HG03558 (cell line): ENCODE results near the gene DDT.
"Not testable (repeated sequence)": the region's sequence is repeated elsewhere in the genome, so short reads cannot be mapped to it uniquely, and the experiment has no call there.

Experiments
- ATAC-seq: cut with Tn5 transposase; IDR thresholded peaks from one replicate; pipeline ENCODE4 v1.9.1; 2021; ENCODE audit warnings: moderate number of reproducible peaks; ENCODE audit not compliant: unreplicated experiment; ENCODE audit errors: extremely low read depth

The DDT gene

DNA sequence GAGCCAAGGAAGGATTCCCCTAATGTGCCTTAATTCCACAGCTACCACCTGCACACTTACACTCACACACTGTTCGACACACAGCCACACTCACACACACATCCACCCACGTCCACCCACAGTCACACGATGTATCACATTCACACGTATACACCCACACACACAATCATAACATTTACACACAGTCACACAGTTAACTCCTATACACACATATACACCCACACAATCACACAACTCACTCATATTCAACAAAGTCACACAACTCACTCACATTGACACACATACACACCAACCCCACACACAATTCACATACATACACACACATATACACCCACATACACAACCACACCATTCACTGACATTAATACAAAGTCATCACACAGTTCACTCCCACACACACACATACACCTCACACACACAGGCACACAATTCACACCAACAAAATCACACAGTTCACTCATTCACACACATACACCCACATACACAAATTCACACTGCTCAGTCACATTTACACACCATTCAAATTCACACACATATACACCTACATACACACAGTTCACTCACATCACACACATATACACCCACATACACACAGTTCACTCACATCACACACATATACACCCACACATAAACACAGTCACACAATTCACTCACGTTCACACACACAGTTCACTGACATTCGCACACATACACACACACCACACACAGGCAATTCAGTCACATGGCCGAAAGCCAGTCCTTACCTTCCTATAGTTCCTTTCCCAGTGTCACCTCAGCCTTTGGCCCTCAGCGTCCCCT lies 19.8 kb downstream of the DDT start:
- not testable (repeated sequence) for ATAC-seq

DNA sequence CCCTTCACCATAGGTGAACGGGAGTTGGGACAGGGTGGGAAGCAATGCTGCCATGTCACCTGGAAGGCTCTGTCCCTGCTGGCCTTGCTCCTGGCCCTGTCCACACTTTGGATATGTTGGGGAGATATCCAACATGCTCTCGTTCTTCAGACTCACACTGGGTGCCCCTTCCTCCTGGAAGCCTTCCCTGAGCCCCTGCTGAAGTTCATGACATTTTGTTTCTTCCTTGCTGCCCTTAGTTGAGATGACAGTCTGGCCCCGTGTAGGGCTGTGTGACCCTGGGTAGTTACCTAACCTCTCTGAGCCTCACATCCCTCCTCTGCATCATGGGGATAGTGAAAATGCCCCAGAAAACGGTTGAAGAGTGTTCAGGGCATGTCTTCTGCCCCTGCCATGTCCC lies 20.8 kb downstream of the DDT start:
- ATAC-seq = not testable (repeated sequence)

DNA sequence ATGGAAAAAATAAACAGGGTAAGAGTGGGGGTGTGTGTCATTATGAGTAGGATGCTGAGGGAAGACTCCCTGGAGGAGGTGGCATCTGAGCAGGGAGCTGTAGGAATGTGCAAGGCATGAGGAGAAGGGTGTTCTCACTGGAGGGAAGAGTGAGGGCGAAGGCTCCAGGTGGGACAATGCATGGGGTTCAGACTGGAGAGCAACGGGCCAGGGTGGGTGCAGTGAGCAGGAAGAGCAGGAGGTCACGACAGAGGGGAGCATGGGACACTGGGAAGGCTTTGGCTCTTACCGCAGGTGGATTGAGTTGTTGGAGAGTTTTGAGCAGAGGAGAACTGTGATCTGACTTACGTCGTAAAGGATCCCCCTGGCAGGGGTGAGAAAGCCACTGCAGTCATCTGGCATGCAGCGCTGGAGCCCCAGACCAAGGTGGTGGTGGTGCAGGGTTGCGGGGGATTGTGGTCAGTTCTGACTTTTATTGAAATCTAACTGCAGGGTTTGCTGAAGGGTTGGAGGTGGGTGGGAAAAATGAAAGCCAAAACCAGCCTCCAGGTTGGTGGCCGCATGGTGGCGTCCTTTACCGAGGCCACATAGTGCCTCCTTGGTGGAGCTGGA lies 21.3 kb downstream of the DDT start:
- ATAC-seq = not testable (repeated sequence)

- not testable (repeated sequence) for ATAC-seq
Measured at GRCh38 chr22:23951383-23951782, 22.9 kb downstream of the DDT start.

- ATAC-seq = not testable (repeated sequence)
Measured at GRCh38 chr22:23949764-23950163, 24.5 kb downstream of the DDT start.

GRCh38 chr22:23947391-23947790 lies 26.9 kb downstream of the DDT start:
- ATAC-seq = not testable (repeated sequence)

- not testable (repeated sequence) for ATAC-seq
Measured at GRCh38 chr22:23940166-23940565, 34.1 kb downstream of the DDT start.

- no peak for ATAC-seq
Measured at GRCh38 chr22:23939017-23939357, 35.3 kb downstream of the DDT start.

- no peak for ATAC-seq
Measured at GRCh38 chr22:23938328-23939016, 35.8 kb downstream of the DDT start.

DNA sequence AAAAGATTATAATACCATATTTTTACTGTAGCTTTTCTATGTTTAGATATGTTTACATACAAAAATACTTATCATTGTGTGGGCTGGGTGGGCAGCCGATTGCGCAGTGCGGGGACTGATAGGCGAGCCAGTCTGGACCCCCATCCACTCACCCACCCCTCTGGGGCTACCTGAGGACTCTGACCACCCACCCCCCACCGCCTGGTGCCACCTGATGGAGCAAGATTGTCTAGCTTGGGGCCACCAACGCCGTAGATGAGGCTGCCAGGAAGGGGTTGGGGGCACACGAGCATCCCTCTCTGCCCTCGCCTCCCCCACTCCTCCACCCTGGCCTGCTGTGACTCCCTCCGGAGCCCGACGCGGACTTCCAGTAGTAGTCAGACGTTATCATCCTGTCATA lies 47.7 kb downstream of the DDT start:
- no peak for ATAC-seq

- ATAC-seq = no peak
Measured at GRCh38 chr22:23925020-23925606, 49.1 kb downstream of the DDT start.

GRCh38 chr22:23922921-23923320 lies 51.3 kb downstream of the DDT start:
- ATAC-seq = no peak

DNA sequence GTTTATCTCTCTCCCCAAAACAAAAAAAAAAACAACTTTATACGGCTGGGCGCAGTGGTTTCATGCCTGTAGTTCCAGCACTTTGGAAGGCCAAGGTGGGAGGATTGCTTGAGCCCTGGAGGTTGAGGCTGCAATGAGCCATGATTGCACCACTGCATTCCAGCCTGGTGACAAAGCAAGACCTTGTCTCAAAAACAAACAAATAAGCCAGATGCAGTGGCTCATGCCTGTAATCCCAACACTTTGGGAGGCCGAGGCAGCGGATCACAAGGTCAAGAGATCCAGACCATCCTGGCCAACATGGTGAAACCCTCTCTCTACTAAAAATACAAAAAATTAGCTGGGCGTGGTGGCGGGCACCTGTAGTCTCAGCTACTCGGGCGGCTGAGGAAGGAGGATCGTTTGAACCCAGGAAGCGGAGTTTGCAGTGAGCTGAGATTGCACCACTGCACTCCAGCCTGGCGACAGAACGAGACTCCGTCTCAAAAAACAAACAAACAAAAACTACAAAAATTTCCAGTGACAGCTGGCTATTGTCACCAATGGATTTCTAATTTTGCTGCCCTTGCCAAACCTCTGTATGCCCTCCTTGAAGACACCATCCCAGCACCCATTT lies 52.5 kb downstream of the DDT start:
- ATAC-seq = not testable (repeated sequence)
